Dermis blood vessel endothelial cell (primary cell): ENCODE measurements around the gene TMEM94. TPM values are rescaled to one million over a fixed set of nuclear protein-coding genes. Genes with fewer than 3 reads are reported as not detected.
A peak's percentile ranks its signal among the peaks of the same experiment; 100 is the strongest.
"Not testable (repeated sequence)": the region's sequence is repeated elsewhere in the genome, so short reads cannot be mapped to it uniquely, and the experiment has no call there.

Experiments used
- DNase-seq: peaks from one replicate; pipeline ENCODE4 v3.0.0; 2010
- total RNA-seq: library from RNA; depleted of rRNA; stranded (reverse); fragments of >200 nt; gene quantifications from 2 replicates; pipeline ENCODE4 v1.2.3, GENCODE V29; 2014

The TMEM94 gene
- total RNA-seq, result 50.4 and 70.6 TPM in 2 replicates

- peak; percentile 98 for DNase-seq
These were observed at the start of gene TMEM94 for GRCh38 chr17:75456417-75457046. TMEM94 (plus strand) TSS chr17:75456635; CDS start chr17:75471906, 15,271 bp downstream.

GRCh38 chr17:75407655-75408352 lies 48.6 kb upstream of the TMEM94 start:
- no peak for DNase-seq

DNA sequence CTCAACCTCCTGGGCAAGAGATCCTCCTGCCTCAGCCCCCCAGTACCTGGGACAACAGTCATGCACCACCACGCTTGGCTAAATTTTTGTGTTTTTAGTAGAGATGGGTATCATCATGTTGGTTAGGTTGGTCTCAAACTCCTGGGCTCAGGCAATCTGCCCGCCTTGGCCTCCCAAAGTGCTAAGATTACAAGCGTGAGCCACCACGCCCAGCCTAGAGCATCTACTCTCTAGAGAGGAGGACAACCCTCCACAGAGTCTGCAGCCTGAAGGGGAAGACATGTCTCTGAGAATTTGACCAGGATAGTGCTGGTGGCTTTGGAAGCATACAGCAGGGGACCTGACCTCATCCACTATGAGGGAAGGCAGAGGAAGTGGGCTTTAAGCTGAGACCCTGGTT lies 46.3 kb upstream of the TMEM94 start:
- DNase-seq, result no peak

DNA sequence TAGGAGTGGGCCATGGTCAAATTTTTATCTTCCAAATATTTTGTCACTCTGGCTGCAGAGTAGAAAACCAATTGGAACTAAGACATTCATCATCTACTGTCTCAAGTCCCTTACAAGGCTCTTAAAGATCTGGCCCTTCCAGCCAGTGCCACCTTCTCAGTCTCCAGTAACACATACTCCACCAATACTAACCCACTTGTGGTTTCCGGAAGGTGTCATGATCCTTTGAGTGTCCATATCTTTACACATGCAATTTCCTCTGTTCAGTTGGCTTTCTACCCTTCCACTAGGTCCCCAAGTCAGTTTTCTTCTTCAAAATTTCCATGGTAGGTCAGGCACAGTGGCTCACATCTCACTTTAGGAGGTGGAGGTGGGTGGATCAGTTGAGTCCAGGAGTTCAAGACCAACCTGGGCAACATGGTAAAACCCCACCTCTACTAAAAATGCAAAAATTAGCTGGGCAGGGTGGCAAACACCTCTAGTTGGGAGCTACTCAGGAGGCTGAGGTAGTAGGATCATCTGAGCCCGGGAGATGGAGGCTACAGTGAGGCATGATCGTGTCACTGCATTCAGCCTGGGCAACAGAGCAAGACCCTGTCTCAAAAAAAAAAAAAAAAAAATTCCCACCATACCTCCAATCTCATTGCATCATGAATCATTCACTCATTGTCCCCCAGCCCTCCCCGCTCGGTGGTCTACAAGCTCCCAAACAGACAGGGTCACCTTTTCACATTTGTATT lies 44.9 kb upstream of the TMEM94 start:
- DNase-seq, result no peak

DNA sequence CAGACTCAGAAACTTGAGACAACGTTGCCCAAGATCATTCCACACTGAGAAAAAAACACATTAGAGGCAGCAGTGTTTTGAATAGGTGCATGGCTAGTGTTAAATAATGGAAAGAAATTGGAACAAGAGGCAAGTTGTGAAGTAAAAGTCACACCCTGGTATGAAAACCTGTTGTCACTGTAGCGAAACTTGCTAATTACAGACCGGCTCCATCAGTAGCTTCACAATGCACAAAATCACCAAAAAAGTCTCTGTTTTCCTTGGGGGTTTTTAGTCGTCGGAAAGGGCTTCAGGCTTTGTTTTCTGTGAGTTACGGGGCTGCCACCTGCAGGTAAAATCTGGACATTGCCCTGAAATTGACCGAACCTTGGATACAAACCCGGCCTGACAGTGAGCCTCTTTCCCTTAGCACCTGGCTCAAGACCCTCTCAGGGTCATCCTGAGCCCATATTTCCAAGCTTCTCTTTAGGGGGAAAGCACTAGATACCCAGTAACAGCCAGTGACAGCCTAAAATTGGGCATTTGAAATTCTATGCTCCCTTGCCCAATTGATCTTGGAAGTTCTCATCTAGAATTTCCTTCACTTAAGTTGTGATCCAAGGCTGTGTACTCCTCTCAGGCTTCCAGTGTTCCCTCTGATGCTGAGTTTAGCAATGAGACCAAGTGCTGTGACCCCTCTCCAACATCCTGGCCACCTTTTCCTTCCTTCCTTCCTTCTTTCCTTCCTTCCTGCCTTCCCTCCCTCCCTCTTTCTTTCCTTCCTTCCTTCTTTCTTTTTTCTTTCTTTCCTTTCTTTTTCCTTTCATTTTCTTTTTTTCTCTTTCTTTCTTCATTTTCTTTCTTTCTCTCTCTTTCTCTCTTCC lies 43.7 kb upstream of the TMEM94 start:
- DNase-seq, result peak; percentile 80

DNA sequence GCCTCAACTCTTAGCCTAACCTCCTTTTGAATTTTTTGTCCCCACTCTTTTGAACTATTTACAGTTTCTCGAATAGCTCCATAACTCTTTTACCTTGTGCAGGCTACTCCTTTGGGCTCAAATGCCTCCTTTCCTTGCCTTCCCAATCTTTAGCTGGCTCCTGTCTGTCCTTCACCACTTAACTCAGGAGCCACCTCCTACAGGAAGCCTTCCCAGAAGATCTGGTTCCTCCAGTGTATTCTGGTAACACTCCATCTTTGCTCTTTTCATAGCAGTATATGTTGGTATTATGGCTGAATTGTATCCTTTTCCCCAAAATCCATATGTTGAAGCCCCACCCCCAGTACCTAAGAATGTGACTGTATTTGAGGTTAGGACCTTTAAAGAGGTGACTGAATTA lies 41.9 kb upstream of the TMEM94 start:
- DNase-seq, result no peak

DNA sequence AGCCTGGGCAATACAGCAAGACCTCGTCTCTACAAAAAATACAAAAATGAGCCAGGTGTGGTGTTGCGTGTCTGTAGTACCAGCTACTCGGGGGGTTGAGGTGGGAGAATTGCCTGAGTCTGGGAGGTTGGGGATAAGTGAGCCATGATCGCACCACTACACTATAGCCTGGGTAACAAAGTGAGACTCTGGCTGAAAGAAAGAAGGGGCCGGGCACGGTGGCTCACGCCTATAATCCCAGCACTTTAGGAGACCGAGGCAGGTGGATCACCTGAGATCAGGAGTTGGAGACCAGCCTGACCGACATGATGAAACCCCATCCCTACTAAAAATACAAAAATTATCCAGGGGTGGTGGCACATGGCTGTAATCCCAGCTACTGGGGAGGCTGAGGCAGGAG lies 40.4 kb upstream of the TMEM94 start:
- DNase-seq, result no peak

- DNase-seq, result no peak
These were observed 39.3 kb upstream of the TMEM94 start for GRCh38 chr17:75417054-75417580.

GRCh38 chr17:75418531-75418930 lies 37.9 kb upstream of the TMEM94 start:
- DNase-seq, result no peak

DNA sequence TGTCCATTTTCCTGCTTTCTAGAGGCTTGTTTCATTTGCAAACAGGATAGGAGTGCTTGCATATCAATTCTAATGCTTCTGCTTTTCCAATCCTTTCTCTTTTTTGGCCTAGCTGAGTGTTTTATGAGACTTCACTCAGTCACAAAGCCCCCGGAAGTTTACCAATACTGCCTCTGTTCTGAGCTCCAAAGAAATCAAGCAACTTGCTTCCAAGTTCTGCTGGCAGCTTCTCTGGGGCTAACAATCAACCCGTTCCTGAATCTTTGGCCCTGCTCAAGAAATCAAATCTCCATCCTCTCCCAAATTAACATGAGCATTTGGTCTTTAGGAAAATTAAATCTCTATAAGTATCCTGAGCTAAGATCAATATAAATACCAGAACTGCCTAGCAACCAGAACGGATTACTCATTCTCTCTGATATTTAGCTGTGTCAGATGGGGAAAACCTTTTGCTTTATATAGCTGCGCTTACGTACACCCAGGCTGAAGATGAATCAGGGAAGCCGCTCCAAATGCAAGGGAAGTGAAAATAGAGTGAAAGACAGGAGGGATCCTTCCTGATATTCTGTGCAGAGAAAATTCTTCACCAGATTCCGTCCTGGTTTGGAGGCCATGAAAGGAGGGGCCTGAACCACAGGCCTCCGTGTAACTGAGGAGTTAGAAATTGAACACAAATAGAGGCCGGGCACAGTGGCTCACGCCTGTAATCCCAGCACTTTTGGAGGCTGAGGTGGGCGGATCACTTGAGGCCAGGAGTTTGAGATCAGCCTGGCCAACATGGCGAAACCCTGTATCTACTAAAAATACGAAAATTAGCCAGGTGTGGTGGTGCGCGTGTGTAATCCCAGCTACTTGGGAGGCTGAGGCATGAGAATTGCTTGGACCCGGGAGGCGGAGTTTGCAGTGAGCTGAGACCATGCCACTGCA lies 27.6 kb upstream of the TMEM94 start:
- DNase-seq, result peak; percentile 18

- DNase-seq, result no peak
These were observed 26.1 kb upstream of the TMEM94 start for GRCh38 chr17:75430159-75430974.

- no peak for DNase-seq
These were observed 23.1 kb upstream of the TMEM94 start for GRCh38 chr17:75433218-75433783.

- not testable (repeated sequence) for DNase-seq
These were observed 22.0 kb upstream of the TMEM94 start for GRCh38 chr17:75434433-75434832.

GRCh38 chr17:75437404-75437803 lies 19.0 kb upstream of the TMEM94 start:
- not testable (repeated sequence) for DNase-seq

DNA sequence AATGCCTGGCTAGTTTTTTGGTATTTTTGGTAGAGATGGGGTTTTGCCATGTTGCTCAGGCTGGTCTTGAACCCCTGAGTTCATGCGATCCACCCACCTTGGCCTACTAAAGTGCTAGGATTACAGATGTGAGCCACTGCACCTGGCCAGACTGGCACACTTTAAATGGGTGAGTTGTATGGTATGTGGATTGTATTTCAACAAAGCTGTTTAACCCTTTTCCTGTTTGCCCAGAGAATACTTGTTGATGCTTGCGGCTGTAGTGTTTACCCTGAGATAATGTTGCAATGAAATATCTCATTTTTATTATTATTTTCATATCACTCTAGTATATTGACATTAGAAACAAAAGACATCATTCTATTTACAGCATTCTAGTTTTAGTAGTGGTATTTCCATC lies 17.1 kb upstream of the TMEM94 start:
- DNase-seq, result no peak

GRCh38 chr17:75440738-75441448 lies 15.5 kb upstream of the TMEM94 start:
- DNase-seq, result peak; percentile 57

GRCh38 chr17:75442168-75443103 lies 14.0 kb upstream of the TMEM94 start:
- DNase-seq, result peak; percentile 25

GRCh38 chr17:75445296-75445695 lies 11.1 kb upstream of the TMEM94 start:
- DNase-seq, result no peak
